SK-N-SH (cell line): ENCODE data around the gene SND1. TPM values are rescaled to one million over a fixed set of nuclear protein-coding genes. Genes with fewer than 3 reads are reported as not detected.

Source experiments
- CTCF ChIA-PET: fragments of 300-600, 350-600 bp; formaldehyde crosslinking; extraction: SDS; loops from one replicate; lab custom pipeline; 2021; lab: Yijun Ruan, JAX
- POLR2A ChIA-PET: fragments of 350-600 bp; sonication (Branson Sonifier 250); formaldehyde crosslinking; extraction: SDS; loops from one replicate; lab custom pipeline; 2020; ENCODE audit warnings: antibody characterized with exemption, inconsistent platforms; lab: Yijun Ruan, JAX
- DNase-seq: peaks from one replicate; pipeline ENCODE4 v3.0.0; 2012
- H2AFZ ChIP-seq: fragments of 200-600 bp; sonication (generic); 2 replicates; pipeline ENCODE4 v1.8.1; 2016; ENCODE audit warnings: antibody characterized with exemption, mild to moderate bottlenecking, low read depth
- H3F3A ChIP-seq: fragments of 200-600 bp; sonication (generic); replicated peaks from 2 replicates; pipeline ENCODE3; 2016; ENCODE audit warnings: antibody characterized with exemption, mild to moderate bottlenecking; ENCODE audit not compliant: insufficient read depth
- H3K27ac ChIP-seq, 2 experiments: fragments of 200-500 bp in 1 of 2; fragments of 200-600 bp in 1 of 2; sonication (Bioruptor generic) in 1 of 2; sonication (generic), shearing (Covaris generic) in 1 of 2; 2 replicates each; pipeline versions ENCODE4 v1.5.1 to v1.6.1; 2014 to 2016; ENCODE audit warnings: low read depth in 2 of 2, inconsistent platforms in 1 of 2, low read length in 1 of 2, mild to moderate bottlenecking in 1 of 2, mixed read lengths in 1 of 2
- H3K27me3 ChIP-seq: fragments of 200-600 bp; sonication (generic), shearing (Covaris generic); 2 replicates; pipeline ENCODE4 v1.6.1; 2016; ENCODE audit warnings: mixed run types; ENCODE audit not compliant: insufficient read depth
- H3K36me3 ChIP-seq, 2 experiments: fragments of 200-500 bp in 1 of 2; fragments of 200-600 bp in 1 of 2; sonication (Bioruptor generic) in 1 of 2; sonication (generic) in 1 of 2; replicated peaks in 1 of 2; 2 replicates each; pipeline versions ENCODE3 to v1.5.1; 2014 to 2016; ENCODE audit warnings: low read length in 1 of 2, mild to moderate bottlenecking in 1 of 2; ENCODE audit not compliant: insufficient read depth in 2 of 2, control insufficient read depth in 1 of 2
- H3K4me1 ChIP-seq, 2 experiments: fragments of 200-500 bp in 1 of 2; fragments of 200-600 bp in 1 of 2; sonication (Bioruptor generic) in 1 of 2; sonication (generic), shearing (Covaris generic) in 1 of 2; 2 replicates each; pipeline versions ENCODE4 v1.5.1 to v1.6.1; 2014 to 2016; ENCODE audit warnings: low read depth in 1 of 2, low read length in 1 of 2, mixed run types in 1 of 2; ENCODE audit not compliant: insufficient read depth in 2 of 2, control insufficient read depth in 1 of 2
- H3K4me2 ChIP-seq: fragments of 200-600 bp; sonication (generic), shearing (Covaris generic); 2 replicates; pipeline ENCODE4 v1.6.1; 2017; ENCODE audit warnings: mixed run types
- H3K4me3 ChIP-seq, 2 experiments: fragments of 200-500 bp in 1 of 2; fragments of 200-600 bp in 1 of 2; sonication (Bioruptor generic) in 1 of 2; sonication (generic), shearing (Covaris generic) in 1 of 2; 2 replicates each; pipeline versions ENCODE4 v1.5.1 to v1.8.1; 2014 to 2016; ENCODE audit warnings: low read depth in 2 of 2, inconsistent platforms in 1 of 2, low read length in 1 of 2, mild to moderate bottlenecking in 1 of 2, mixed read lengths in 1 of 2, moderate library complexity in 1 of 2
- H3K79me2 ChIP-seq: fragments of 200-600 bp; sonication (generic); 2 replicates; pipeline ENCODE4 v1.8.1; 2017; ENCODE audit warnings: mild to moderate bottlenecking; ENCODE audit not compliant: insufficient read depth
- H3K9ac ChIP-seq: fragments of 200-600 bp; sonication (generic); 2 replicates; pipeline ENCODE4 v1.6.1; 2017; ENCODE audit warnings: mixed run types
- H3K9me2 ChIP-seq: fragments of 200-600 bp; sonication (generic); 2 replicates; pipeline ENCODE4 v1.6.1; 2017; ENCODE audit warnings: mixed run types
- H3K9me3 ChIP-seq: fragments of 200-600 bp; sonication (generic); 2 replicates; pipeline ENCODE4 v1.6.1; 2017; ENCODE audit warnings: mixed run types, mild to moderate bottlenecking, moderate library complexity
- H4K20me1 ChIP-seq: fragments of 200-600 bp; sonication (generic); 2 replicates; pipeline ENCODE4 v1.6.1; 2017; ENCODE audit warnings: mild to moderate bottlenecking, mixed run types; ENCODE audit not compliant: insufficient read depth
- ELF1 ChIP-seq: IDR thresholded peaks from 2 replicates; pipeline ENCODE4 v1.4.0; 2012
- FOXM1 ChIP-seq: IDR thresholded peaks from 2 replicates; pipeline ENCODE4 v1.4.0; 2012; ENCODE audit warnings: low read depth, mild to moderate bottlenecking
- MXI1 ChIP-seq: IDR thresholded peaks from 2 replicates; pipeline ENCODE4 v1.6.1; 2012; ENCODE audit warnings: mild to moderate bottlenecking, low read depth, low read length, improper control_type of control experiment
- POLR2AphosphoS5 ChIP-seq: IDR thresholded peaks from 2 replicates; pipeline ENCODE4 v1.6.1; 2012; ENCODE audit warnings: low read depth, low read length
- RAD21 ChIP-seq: IDR thresholded peaks from 2 replicates; pipeline ENCODE4 v1.6.1; 2012; ENCODE audit warnings: mild to moderate bottlenecking, low read length
- RFX5 ChIP-seq: IDR thresholded peaks from 2 replicates; pipeline ENCODE4 v1.6.1; 2012; ENCODE audit warnings: mild to moderate bottlenecking, improper control_type of control experiment, low read length
- RXRA ChIP-seq: IDR thresholded peaks from 2 replicates; pipeline ENCODE4 v1.4.0; 2012; ENCODE audit warnings: low read depth, mild to moderate bottlenecking, borderline replicate concordance
- SMC3 ChIP-seq: IDR thresholded peaks from 2 replicates; pipeline ENCODE4 v1.6.1; 2012; ENCODE audit warnings: low read depth, low read length, improper control_type of control experiment
- TAF1 ChIP-seq: IDR thresholded peaks from 2 replicates; pipeline ENCODE4 v1.6.1; 2012; ENCODE audit warnings: low read depth, mild to moderate bottlenecking, low read length, moderate library complexity, borderline replicate concordance
- TEAD4 ChIP-seq: IDR thresholded peaks from 2 replicates; pipeline ENCODE4 v1.4.0; 2012; ENCODE audit warnings: mild to moderate bottlenecking, borderline replicate concordance; ENCODE audit not compliant: insufficient read depth
- WGBS: methylation state at CpG from one replicate; pipeline ENCODE4 v1.1.6; 2017; ENCODE audit warnings: low lambda C conversion rate; 5-methylcytosine and 5-hydroxymethylcytosine counted together
- polyA plus RNA-seq, 3 experiments: library from polyadenylated mRNA; depleted of rRNA; stranded (reverse); fragments of >200 nt; gene quantifications; 2 replicates each; pipeline ENCODE4 v1.2.3, GENCODE V29; 2012
- TF ChIP-seq, protein P1 (sequence below): IDR thresholded peaks from 2 replicates; pipeline ENCODE4 v1.4.0; 2012; ENCODE audit warnings: low read depth, borderline replicate concordance
- TF ChIP-seq, protein P2 (sequence below): fragments of 150-350 bp; IDR thresholded peaks from 2 replicates; pipeline ENCODE4 v1.6.1; 2017; ENCODE audit warnings: antibody characterized with exemption, low read length, low read depth, borderline replicate concordance
- TF ChIP-seq, protein P3 (sequence below): fragments of 200-600 bp; sonication (generic); IDR thresholded peaks from 2 replicates; pipeline ENCODE4 v1.6.1; 2017; ENCODE audit warnings: antibody characterized with exemption, mild to moderate bottlenecking, moderate library complexity

Gene SND1
- polyA plus RNA-seq, 1 of the 3 experiments (the other 2 are of a cell fraction) = 165 TPM

DNA sequence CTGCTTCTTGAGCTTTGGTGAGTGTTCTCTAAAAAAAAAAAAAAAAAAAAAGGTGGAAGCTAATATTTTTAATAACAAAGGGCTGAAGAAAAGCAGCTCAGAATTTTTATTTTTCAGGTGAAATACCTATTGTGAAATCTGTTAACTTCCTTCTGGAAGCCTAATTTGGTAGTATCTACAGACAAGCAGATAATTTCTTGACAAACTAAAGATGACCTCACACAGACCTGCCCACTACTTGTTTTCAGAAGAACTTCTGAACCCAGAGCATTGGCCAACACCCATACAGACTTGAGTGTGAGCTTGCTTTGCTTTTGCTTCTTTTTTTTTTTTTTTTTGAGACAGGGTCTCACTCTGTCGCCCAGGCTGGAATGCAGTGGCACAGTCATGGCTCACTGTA, 348.1 kb downstream of the SND1 start:
- CTCF ChIA-PET = interaction anchor here (0.7 to 1.3 kb wide), 7 partner anchors 9 to 291 kb away, joined by 3 to 4 read pairs (median 3); no protein-coding TSS in a partner anchor
- peaks cover 15% of the 10 kb centered on the region for H4K20me1 ChIP-seq
- H3K27me3 ChIP-seq = no peaks in the 10 kb centered on the region
- no peak overlapping the region for H3K9ac ChIP-seq
- POLR2A ChIA-PET = interaction anchor here (0.6 to 1.1 kb wide), 2 partner anchors 23 to 53 kb away, joined by 3 to 4 read pairs; no protein-coding TSS in a partner anchor
- no peaks in the 10 kb centered on the region for H3K9me3 ChIP-seq
- H2AFZ ChIP-seq = no peak overlapping the region
- H3K4me1 ChIP-seq = peaks cover 15 to 21% of the 10 kb centered on the region in 2 experiments; a peak in 2 of 4 replicates
- peaks cover 7 to 10% of the 10 kb centered on the region in 2 experiments for H3K36me3 ChIP-seq
- peaks cover 6% of the 10 kb centered on the region; the same call in 1 of the 2 replicates for H3K79me2 ChIP-seq
- TF ChIP-seq, protein P1, sequence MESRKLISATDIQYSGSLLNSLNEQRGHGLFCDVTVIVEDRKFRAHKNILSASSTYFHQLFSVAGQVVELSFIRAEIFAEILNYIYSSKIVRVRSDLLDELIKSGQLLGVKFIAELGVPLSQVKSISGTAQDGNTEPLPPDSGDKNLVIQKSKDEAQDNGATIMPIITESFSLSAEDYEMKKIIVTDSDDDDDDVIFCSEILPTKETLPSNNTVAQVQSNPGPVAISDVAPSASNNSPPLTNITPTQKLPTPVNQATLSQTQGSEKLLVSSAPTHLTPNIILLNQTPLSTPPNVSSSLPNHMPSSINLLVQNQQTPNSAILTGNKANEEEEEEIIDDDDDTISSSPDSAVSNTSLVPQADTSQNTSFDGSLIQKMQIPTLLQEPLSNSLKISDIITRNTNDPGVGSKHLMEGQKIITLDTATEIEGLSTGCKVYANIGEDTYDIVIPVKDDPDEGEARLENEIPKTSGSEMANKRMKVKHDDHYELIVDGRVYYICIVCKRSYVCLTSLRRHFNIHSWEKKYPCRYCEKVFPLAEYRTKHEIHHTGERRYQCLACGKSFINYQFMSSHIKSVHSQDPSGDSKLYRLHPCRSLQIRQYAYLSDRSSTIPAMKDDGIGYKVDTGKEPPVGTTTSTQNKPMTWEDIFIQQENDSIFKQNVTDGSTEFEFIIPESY = no peak
- TF ChIP-seq TAF1 = no peak
- TF ChIP-seq SMC3 = no peak
- no peak for TF ChIP-seq POLR2AphosphoS5
- TF ChIP-seq RFX5 = no peak
- TF ChIP-seq ELF1 = no peak
- TF ChIP-seq RXRA = no peak
- TF ChIP-seq, protein P2, sequence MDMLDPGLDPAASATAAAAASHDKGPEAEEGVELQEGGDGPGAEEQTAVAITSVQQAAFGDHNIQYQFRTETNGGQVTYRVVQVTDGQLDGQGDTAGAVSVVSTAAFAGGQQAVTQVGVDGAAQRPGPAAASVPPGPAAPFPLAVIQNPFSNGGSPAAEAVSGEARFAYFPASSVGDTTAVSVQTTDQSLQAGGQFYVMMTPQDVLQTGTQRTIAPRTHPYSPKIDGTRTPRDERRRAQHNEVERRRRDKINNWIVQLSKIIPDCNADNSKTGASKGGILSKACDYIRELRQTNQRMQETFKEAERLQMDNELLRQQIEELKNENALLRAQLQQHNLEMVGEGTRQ = no peak
- TF ChIP-seq TEAD4 = no peak
- TF ChIP-seq FOXM1 = no peak
- TF ChIP-seq RAD21 = no peak
- TF ChIP-seq, protein P3, sequence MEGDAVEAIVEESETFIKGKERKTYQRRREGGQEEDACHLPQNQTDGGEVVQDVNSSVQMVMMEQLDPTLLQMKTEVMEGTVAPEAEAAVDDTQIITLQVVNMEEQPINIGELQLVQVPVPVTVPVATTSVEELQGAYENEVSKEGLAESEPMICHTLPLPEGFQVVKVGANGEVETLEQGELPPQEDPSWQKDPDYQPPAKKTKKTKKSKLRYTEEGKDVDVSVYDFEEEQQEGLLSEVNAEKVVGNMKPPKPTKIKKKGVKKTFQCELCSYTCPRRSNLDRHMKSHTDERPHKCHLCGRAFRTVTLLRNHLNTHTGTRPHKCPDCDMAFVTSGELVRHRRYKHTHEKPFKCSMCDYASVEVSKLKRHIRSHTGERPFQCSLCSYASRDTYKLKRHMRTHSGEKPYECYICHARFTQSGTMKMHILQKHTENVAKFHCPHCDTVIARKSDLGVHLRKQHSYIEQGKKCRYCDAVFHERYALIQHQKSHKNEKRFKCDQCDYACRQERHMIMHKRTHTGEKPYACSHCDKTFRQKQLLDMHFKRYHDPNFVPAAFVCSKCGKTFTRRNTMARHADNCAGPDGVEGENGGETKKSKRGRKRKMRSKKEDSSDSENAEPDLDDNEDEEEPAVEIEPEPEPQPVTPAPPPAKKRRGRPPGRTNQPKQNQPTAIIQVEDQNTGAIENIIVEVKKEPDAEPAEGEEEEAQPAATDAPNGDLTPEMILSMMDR = no peak
- no peak for TF ChIP-seq MXI1
- DNase-seq = no peak
- H3F3A ChIP-seq = peaks cover under 1% of the 10 kb centered on the region
- WGBS = 95% methylated on average over 1 of the region's 1 CpG
- H3K4me2 ChIP-seq = no peak overlapping the region
- no peak overlapping the region for H3K4me3 ChIP-seq
- H3K9me2 ChIP-seq = no peaks in the 10 kb centered on the region
- H3K27ac ChIP-seq = no peak overlapping the region
